HepG2 (cell line): Measurements from ENCODE around the gene GREM2.

Source experiments
- CTCF ChIP-seq: sonication (generic); formaldehyde crosslinking; IDR thresholded peaks from 2 replicates; pipeline ENCODE4 v1.5.0; 2020; ENCODE audit warnings: mild to moderate bottlenecking, missing genetic modification reagents, moderate library complexity
- ZNF768 ChIP-seq: sonication (generic); formaldehyde crosslinking; IDR thresholded peaks from 2 replicates; pipeline ENCODE4 v1.4.0; 2020; ENCODE audit warnings: missing genetic modification reagents

- TF ChIP-seq ZNF768 (CRISPR knock-in tag) (no peak), CTCF (no peak)
Observed at GRCh38 chr1:240577095-240577494, 34.9 kb downstream of the GREM2 start.
